Natural killer cell (primary cell): ENCODE results near the gene GAREM1. TPM values are rescaled to one million over a fixed set of nuclear protein-coding genes. Genes with fewer than 3 reads are reported as not detected.

Experiments used
- ATAC-seq, 3 donors: fragments of 150-1000 bp in 2 of 3; fragments of 200-7000 bp in 1 of 3; cut with Tn5 transposase; 1 replicate in 1 of 3; 2 replicates in 2 of 3; pipeline ENCODE4 v1.10.0; 2021; ENCODE audit warnings: mild to moderate bottlenecking in 2 of 3, moderate library complexity in 2 of 3
- DNase-seq, 2 donors: peaks; one replicate each; pipeline versions ENCODE4 v3.0.0 to v3.0.0-alpha.2; 2013 to 2021; ENCODE audit warnings: mixed read lengths in 1 of 2
- H3K27ac ChIP-seq: one replicate; pipeline ENCODE4 v1.5.1; 2013; ENCODE audit warnings: mild to moderate bottlenecking, low read length
- H3K27me3 ChIP-seq: one replicate; pipeline ENCODE4 v1.6.1; 2013; ENCODE audit warnings: low read length; ENCODE audit not compliant: control insufficient read depth, insufficient read depth
- H3K36me3 ChIP-seq: one replicate; pipeline ENCODE4 v1.6.1; 2013; ENCODE audit warnings: low read length; ENCODE audit not compliant: control insufficient read depth, insufficient read depth
- H3K4me1 ChIP-seq: one replicate; pipeline ENCODE4 v1.6.1; 2013; ENCODE audit warnings: low read length; ENCODE audit not compliant: control insufficient read depth, insufficient read depth
- H3K4me3 ChIP-seq: one replicate; pipeline ENCODE4 v1.5.1; 2013; ENCODE audit warnings: low read length
- H3K9me3 ChIP-seq: one replicate; pipeline ENCODE4 v1.6.1; 2013; ENCODE audit warnings: low read length; ENCODE audit not compliant: control insufficient read depth, insufficient read depth
- H3K27ac Mint-ChIP-seq, 2 donors: one replicate each; pipeline ENCODE4 v1.8.0; 2022; ENCODE audit warnings: mild to moderate bottlenecking in 2 of 2, mixed read lengths in 2 of 2, moderate library complexity in 1 of 2
- H3K27me3 Mint-ChIP-seq, 2 donors: one replicate each; pipeline ENCODE4 v1.8.0; 2022; ENCODE audit warnings: low read depth in 2 of 2, mixed read lengths in 2 of 2
- H3K36me3 Mint-ChIP-seq: one replicate; pipeline ENCODE4 v1.8.0; 2022; ENCODE audit warnings: mixed read lengths
- H3K4me1 Mint-ChIP-seq, 2 donors: one replicate each; pipeline ENCODE4 v1.8.0; 2022; ENCODE audit warnings: mixed read lengths in 2 of 2
- H3K4me3 Mint-ChIP-seq: one replicate; pipeline ENCODE4 v1.8.0; 2022; ENCODE audit warnings: mild to moderate bottlenecking, moderate library complexity, mixed read lengths
- H3K9me3 Mint-ChIP-seq, 2 donors: one replicate each; pipeline ENCODE4 v1.8.0; 2022; ENCODE audit warnings: mixed read lengths in 2 of 2
- WGBS: methylation state at CpG from one replicate; pipeline ENCODE4 v1.1.7; 2013; ENCODE audit warnings: missing lambda C conversion rate; ENCODE audit not compliant: insufficient coverage; 5-methylcytosine and 5-hydroxymethylcytosine counted together
- intact Hi-C: fragments of 100-400 bp; cut with micrococcal nuclease; formaldehyde crosslinking; loops from one replicate; pipeline ENCODE4 v1.14.2; 2022
- total RNA-seq, 4 donors: library from RNA; stranded (reverse); fragments of 120-200 nt in 1 of 4; gene quantifications; one replicate each; pipeline versions ENCODE4 v1.2.3 to v1.2.4, GENCODE V29; 2013 to 2022
- TF ChIP-seq, protein P1 (sequence below): fragments of 200-600 bp; IDR thresholded peaks from one replicate; pipeline ENCODE4 v1.8.0; 2022; ENCODE audit warnings: antibody characterized with exemption

The GAREM1 gene
- total RNA-seq, 3 donors from 2014 or later (not counting 1 experiment from before 2014, with no cell fraction given) = 0.09 TPM; not detected in 2

DNA sequence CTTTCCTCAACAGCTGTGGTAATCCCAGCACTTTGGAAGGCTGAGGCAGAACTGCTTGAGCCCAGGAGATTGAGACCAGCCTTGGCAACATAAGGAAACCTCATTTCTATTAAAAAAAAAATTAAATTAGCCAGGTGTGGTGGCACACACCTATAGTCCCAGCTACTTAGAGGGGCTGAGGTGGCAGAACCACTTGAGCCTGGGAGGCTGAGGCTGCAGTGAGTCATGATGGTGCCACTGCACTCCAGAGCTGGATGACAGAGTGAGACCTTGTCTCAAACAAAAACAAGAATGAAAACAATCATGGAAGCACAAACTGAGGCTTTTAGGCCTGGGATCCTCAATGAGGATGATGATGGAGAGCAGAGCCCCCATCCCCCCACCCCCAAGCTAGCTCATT, 19.8 kb downstream of the GAREM1 start:
- no peak overlapping the region for H3K4me3 ChIP-seq
- Mint-ChIP-seq H3K4me3 (no peak overlapping the region), H3K27ac (no peak overlapping the region), H3K4me1 (no peaks in the 10 kb centered on the region), H3K9me3 (peaks cover 0 to 2% of the 10 kb centered on the region in 2 donors), H3K36me3 (no peaks in the 10 kb centered on the region), H3K27me3 (peaks cover 3 to 26% of the 10 kb centered on the region in 2 donors)
- no peaks in the 10 kb centered on the region for H3K4me1 ChIP-seq
- no peaks in the 10 kb centered on the region for H3K36me3 ChIP-seq
- no peak overlapping the region for H3K27ac ChIP-seq
- DNase-seq (no peak), ATAC-seq (no peak)
- no peaks in the 10 kb centered on the region for H3K27me3 ChIP-seq
- intact Hi-C loops = loop anchor here (10.0 kb wide), 1 partner anchor 56 kb away; no protein-coding TSS in a partner anchor
- TF ChIP-seq, protein P1, sequence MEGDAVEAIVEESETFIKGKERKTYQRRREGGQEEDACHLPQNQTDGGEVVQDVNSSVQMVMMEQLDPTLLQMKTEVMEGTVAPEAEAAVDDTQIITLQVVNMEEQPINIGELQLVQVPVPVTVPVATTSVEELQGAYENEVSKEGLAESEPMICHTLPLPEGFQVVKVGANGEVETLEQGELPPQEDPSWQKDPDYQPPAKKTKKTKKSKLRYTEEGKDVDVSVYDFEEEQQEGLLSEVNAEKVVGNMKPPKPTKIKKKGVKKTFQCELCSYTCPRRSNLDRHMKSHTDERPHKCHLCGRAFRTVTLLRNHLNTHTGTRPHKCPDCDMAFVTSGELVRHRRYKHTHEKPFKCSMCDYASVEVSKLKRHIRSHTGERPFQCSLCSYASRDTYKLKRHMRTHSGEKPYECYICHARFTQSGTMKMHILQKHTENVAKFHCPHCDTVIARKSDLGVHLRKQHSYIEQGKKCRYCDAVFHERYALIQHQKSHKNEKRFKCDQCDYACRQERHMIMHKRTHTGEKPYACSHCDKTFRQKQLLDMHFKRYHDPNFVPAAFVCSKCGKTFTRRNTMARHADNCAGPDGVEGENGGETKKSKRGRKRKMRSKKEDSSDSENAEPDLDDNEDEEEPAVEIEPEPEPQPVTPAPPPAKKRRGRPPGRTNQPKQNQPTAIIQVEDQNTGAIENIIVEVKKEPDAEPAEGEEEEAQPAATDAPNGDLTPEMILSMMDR = no peak
- H3K9me3 ChIP-seq = no peaks in the 10 kb centered on the region

GRCh38 chr18:32450026-32450691, 20.5 kb downstream of the GAREM1 start:
- no peaks in the 10 kb centered on the region for H3K36me3 Mint-ChIP-seq
- H3K9me3 ChIP-seq = no peaks in the 10 kb centered on the region
- ATAC-seq (no peak), DNase-seq (no peak)
- no peaks in the 10 kb centered on the region for H3K27me3 ChIP-seq
- peaks cover 3 to 20% of the 10 kb centered on the region in 2 donors for H3K27me3 Mint-ChIP-seq
- no peaks in the 10 kb centered on the region for H3K36me3 ChIP-seq
- H3K27ac ChIP-seq = no peak overlapping the region
- peaks cover 0 to 2% of the 10 kb centered on the region in 2 donors for H3K9me3 Mint-ChIP-seq
- intact Hi-C loops = loop anchor here (10.0 kb wide), 1 partner anchor 55 kb away; no protein-coding TSS in a partner anchor
- TF ChIP-seq, protein P1 = no peak
- 96% methylated on average over 3 of the region's 3 CpGs for WGBS
- H3K4me1 Mint-ChIP-seq = no peaks in the 10 kb centered on the region
- H3K4me1 ChIP-seq = no peaks in the 10 kb centered on the region
- no peak overlapping the region for H3K4me3 Mint-ChIP-seq
- H3K4me3 ChIP-seq = no peak overlapping the region
- H3K27ac Mint-ChIP-seq = no peak overlapping the region

- Histone ChIP-seq H3K27me3 (no peaks in the 10 kb centered on the region), H3K36me3 (no peaks in the 10 kb centered on the region), H3K4me1 (no peaks in the 10 kb centered on the region), H3K27ac (no peak overlapping the region), H3K9me3 (no peaks in the 10 kb centered on the region), H3K4me3 (no peak overlapping the region)
- H3K4me1 Mint-ChIP-seq = no peaks in the 10 kb centered on the region
- H3K27me3 Mint-ChIP-seq = peaks cover 0 to 14% of the 10 kb centered on the region in 2 donors
- 85% methylated on average over 3 of the region's 3 CpGs for WGBS
- no peak overlapping the region for H3K4me3 Mint-ChIP-seq
- intact Hi-C loops = no loop called here
- TF ChIP-seq, protein P1 = no peak
- DNase-seq (no peak), ATAC-seq (no peak)
- H3K36me3 Mint-ChIP-seq = no peaks in the 10 kb centered on the region
- H3K27ac Mint-ChIP-seq = no peak overlapping the region
- H3K9me3 Mint-ChIP-seq = peaks cover 0 to 2% of the 10 kb centered on the region in 2 donors
Measured at GRCh38 chr18:32446780-32447179, 23.9 kb downstream of the GAREM1 start.

GRCh38 chr18:32445846-32446245, 24.8 kb downstream of the GAREM1 start:
- H3K27ac ChIP-seq = no peak overlapping the region
- TF ChIP-seq, protein P1 = no peak
- ATAC-seq = no peak
- no peak overlapping the region for H3K4me3 ChIP-seq
- intact Hi-C loops = no loop called here
- H3K9me3 ChIP-seq = no peaks in the 10 kb centered on the region
- Mint-ChIP-seq H3K27me3 (peaks cover 2 to 15% of the 10 kb centered on the region in 2 donors), H3K4me3 (no peak overlapping the region), H3K36me3 (no peaks in the 10 kb centered on the region), H3K27ac (no peak overlapping the region), H3K4me1 (no peaks in the 10 kb centered on the region), H3K9me3 (no peaks in the 10 kb centered on the region)
- H3K4me1 ChIP-seq = no peaks in the 10 kb centered on the region
- H3K36me3 ChIP-seq = no peaks in the 10 kb centered on the region
- no peak for DNase-seq
- WGBS = 100% methylated on average over 1 of the region's 1 CpG
- H3K27me3 ChIP-seq = no peaks in the 10 kb centered on the region
